MM.1S (cell line): ENCODE measurements around the gene EFNA5.

ENCODE experiments used
- DNase-seq: peaks from one replicate; pipeline ENCODE4 v3.0.0-alpha.2; 2015
- H2AFZ ChIP-seq: fragments of 300-600 bp; sonication (generic); 2 replicates; pipeline ENCODE4 v1.6.0; 2016; ENCODE audit warnings: antibody characterized with exemption, low read length
- H3F3A ChIP-seq: fragments of 300-600 bp; sonication (generic); 2 replicates; pipeline ENCODE4 v1.6.1; 2016; ENCODE audit warnings: mild to moderate bottlenecking, antibody characterized with exemption, low read length, moderate library complexity, mixed read lengths; ENCODE audit not compliant: insufficient read depth
- H3K27ac ChIP-seq: fragments of 300-600 bp; sonication (generic); 2 replicates; pipeline ENCODE4 v1.5.1; 2016; ENCODE audit warnings: mild to moderate bottlenecking, low read length
- H3K27me3 ChIP-seq: fragments of 300-600 bp; sonication (generic); replicated peaks from 2 replicates; pipeline ENCODE4 v1.6.0; 2016; ENCODE audit warnings: low read length; ENCODE audit not compliant: insufficient read depth
- H3K36me3 ChIP-seq: fragments of 300-600 bp; sonication (generic); replicated peaks from 2 replicates; pipeline ENCODE4 v1.6.1; 2016; ENCODE audit warnings: mild to moderate bottlenecking, low read length, mixed read lengths; ENCODE audit not compliant: insufficient read depth
- H3K4me1 ChIP-seq: fragments of 300-600 bp; sonication (generic); 2 replicates; pipeline ENCODE4 v1.6.1; 2016; ENCODE audit warnings: low read length, mixed read lengths
- H3K4me2 ChIP-seq: fragments of 300-600 bp; sonication (generic); 2 replicates; pipeline ENCODE4 v1.6.0; 2016; ENCODE audit warnings: low read depth, low read length
- H3K4me3 ChIP-seq: fragments of 300-600 bp; sonication (generic); 2 replicates; pipeline ENCODE4 v1.5.1; 2016; ENCODE audit warnings: low read length, mixed read lengths
- H3K79me2 ChIP-seq: fragments of 300-600 bp; sonication (generic); 2 replicates; pipeline ENCODE4 v1.6.1; 2016; ENCODE audit warnings: mixed run types, low read length, mixed read lengths
- H3K9ac ChIP-seq: fragments of 300-600 bp; sonication (generic); 2 replicates; pipeline ENCODE4 v1.6.1; 2016; ENCODE audit warnings: low read length, mixed read lengths
- H3K9me2 ChIP-seq: fragments of 300-600 bp; sonication (generic); replicated peaks from 2 replicates; pipeline ENCODE4 v1.6.1; 2016; ENCODE audit warnings: mild to moderate bottlenecking, low read length, mixed read lengths; ENCODE audit not compliant: insufficient read depth
- H3K9me3 ChIP-seq: fragments of 300-600 bp; sonication (generic); replicated peaks from 2 replicates; pipeline ENCODE4 v1.6.1; 2016; ENCODE audit warnings: mild to moderate bottlenecking, low read length, mixed read lengths; ENCODE audit not compliant: insufficient read depth
- H4K20me1 ChIP-seq: fragments of 300-600 bp; sonication (generic); 2 replicates; pipeline ENCODE4 v1.6.1; 2016; ENCODE audit warnings: mild to moderate bottlenecking, low read length, moderate library complexity, mixed read lengths; ENCODE audit not compliant: insufficient read depth
- CTCF ChIP-seq: fragments of 300-600 bp; sonication (generic); IDR thresholded peaks from 2 replicates; pipeline ENCODE4 v1.5.1; 2016; ENCODE audit warnings: antibody characterized with exemption, low read length, mixed read lengths
- EZH2 ChIP-seq: fragments of 300-600 bp; sonication (generic); optimal IDR thresholded peaks from 2 replicates; pipeline ENCODE3; 2017; ENCODE audit warnings: low read depth, mild to moderate bottlenecking, antibody characterized with exemption, low read length, mixed read lengths
- EZH2phosphoT487 ChIP-seq: fragments of 300-600 bp; sonication (generic); IDR thresholded peaks from 2 replicates; pipeline ENCODE4 v1.6.1; 2018; ENCODE audit warnings: antibody characterized with exemption, low read length

EFNA5 gene

GRCh38 chr5:107589520-107590193 lies 81.1 kb downstream of the EFNA5 start:
- Histone ChIP-seq H3K4me2 (no peak overlapping the region), H3K79me2 (no peaks in the 10 kb centered on the region), H3K36me3 (no peaks in the 10 kb centered on the region), H3K9ac (no peak overlapping the region), H4K20me1 (no peaks in the 10 kb centered on the region), H3K27ac (no peak overlapping the region), H3K4me3 (no peak overlapping the region), H3K9me2 (no peaks in the 10 kb centered on the region), H3K27me3 (no peaks in the 10 kb centered on the region), H2AFZ (no peak overlapping the region), H3K9me3 (no peaks in the 10 kb centered on the region), H3F3A (no peaks in the 10 kb centered on the region), H3K4me1 (no peaks in the 10 kb centered on the region)
- DNase-seq = no peak
- no peak for TF ChIP-seq EZH2phosphoT487
- no peak for TF ChIP-seq EZH2
- TF ChIP-seq CTCF = no peak

DNA sequence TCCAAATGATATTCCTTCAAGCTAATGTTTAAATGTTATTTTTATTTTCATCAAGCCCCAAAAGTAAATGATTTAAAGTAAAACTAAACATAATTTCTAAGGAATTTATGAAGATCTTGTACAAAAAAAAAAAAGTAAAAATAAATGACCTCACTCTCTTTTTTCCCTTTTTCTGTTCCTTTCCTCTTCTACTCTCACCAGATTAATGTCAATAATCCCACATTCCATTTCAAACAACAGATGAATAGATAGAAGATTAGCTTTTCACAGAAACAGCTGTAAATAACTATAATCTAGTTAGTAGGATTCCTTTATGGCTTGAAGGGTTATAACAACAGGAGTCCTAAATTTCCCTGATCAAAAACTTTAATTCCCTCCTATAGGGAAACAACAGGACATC lies 88.1 kb downstream of the EFNA5 start:
- H3K79me2 ChIP-seq = no peaks in the 10 kb centered on the region
- H3K27me3 ChIP-seq = no peaks in the 10 kb centered on the region
- no peaks in the 10 kb centered on the region for H3K4me1 ChIP-seq
- no peaks in the 10 kb centered on the region for H4K20me1 ChIP-seq
- H3K4me2 ChIP-seq = no peak overlapping the region
- H3F3A ChIP-seq = no peaks in the 10 kb centered on the region
- no peak overlapping the region for H2AFZ ChIP-seq
- no peak overlapping the region for H3K27ac ChIP-seq
- H3K4me3 ChIP-seq = no peak overlapping the region
- DNase-seq = no peak
- no peaks in the 10 kb centered on the region for H3K9me3 ChIP-seq
- H3K9ac ChIP-seq = no peak overlapping the region
- no peaks in the 10 kb centered on the region for H3K9me2 ChIP-seq
- H3K36me3 ChIP-seq = no peaks in the 10 kb centered on the region
- TF ChIP-seq CTCF = no peak
- TF ChIP-seq EZH2phosphoT487 = no peak
- no peak for TF ChIP-seq EZH2

GRCh38 chr5:107580889-107581820 lies 89.6 kb downstream of the EFNA5 start:
- Histone ChIP-seq H3K9me2 (no peaks in the 10 kb centered on the region), H3K27me3 (no peaks in the 10 kb centered on the region)
- no peak for DNase-seq

More at GRCh38 chr5:107580889-107581820, 89.6 kb downstream of the EFNA5 start:
- Histone ChIP-seq H3K9me3 (no peaks in the 10 kb centered on the region), H3K4me3 (no peak overlapping the region), H2AFZ (no peak overlapping the region), H3K4me1 (no peaks in the 10 kb centered on the region), H3K4me2 (no peak overlapping the region), H3K36me3 (no peaks in the 10 kb centered on the region), H3F3A (no peaks in the 10 kb centered on the region), H4K20me1 (no peaks in the 10 kb centered on the region), H3K79me2 (no peaks in the 10 kb centered on the region), H3K9ac (no peak overlapping the region), H3K27ac (no peak overlapping the region)
- TF ChIP-seq EZH2 = no peak
- no peak for TF ChIP-seq EZH2phosphoT487
- TF ChIP-seq CTCF = no peak
